Thoracic aorta (tissue), 2 donors: ENCODE results near the gene NYAP2. TPM values are rescaled to one million over a fixed set of nuclear protein-coding genes. Genes with fewer than 3 reads are reported as not detected.

Source experiments
- ATAC-seq: fragments of 150-250 bp; one replicate; pipeline ENCODE4 v1.8.0; 2017; ENCODE audit warnings: low read depth; ENCODE audit not compliant: insufficient number of reproducible peaks, low FRiP score
- DNase-seq: peaks from one replicate; pipeline ENCODE4 v3.0.0-alpha.2; 2020; ENCODE audit warnings: low spot score
- H3K27ac ChIP-seq, 2 donors: fragments of 200-600 bp; sonication (generic); 1 replicate in 1 of 2; 2 replicates in 1 of 2; pipeline ENCODE4 v1.5.1; 2016; ENCODE audit warnings: mild to moderate bottlenecking in 2 of 2, moderate library complexity in 2 of 2
- H3K27me3 ChIP-seq: fragments of 200-600 bp; sonication (generic); replicated peaks from 2 replicates; pipeline ENCODE4 v1.6.0; 2016; ENCODE audit warnings: mild to moderate bottlenecking; ENCODE audit not compliant: insufficient read depth
- H3K36me3 ChIP-seq: fragments of 200-600 bp; sonication (generic); one replicate; pipeline ENCODE4 v1.5.1; 2016
- H3K4me1 ChIP-seq, 2 donors: fragments of 200-600 bp; sonication (generic); 1 replicate in 1 of 2; 2 replicates in 1 of 2; pipeline versions ENCODE4 v1.5.1 to v1.6.0; 2016; ENCODE audit warnings: low read depth in 2 of 2, mild to moderate bottlenecking in 1 of 2; ENCODE audit not compliant: control insufficient read depth in 1 of 2
- H3K4me3 ChIP-seq: fragments of 200-600 bp; sonication (generic); 2 replicates; pipeline ENCODE4 v1.5.1; 2016; ENCODE audit warnings: mild to moderate bottlenecking
- H3K9me3 ChIP-seq: fragments of 200-600 bp; sonication (generic); 2 replicates; pipeline ENCODE4 v1.5.1; 2016
- CTCF ChIP-seq: fragments of 200-600 bp; sonication (generic); IDR thresholded peaks from one replicate; pipeline ENCODE4 v1.5.1; 2019; ENCODE audit warnings: antibody characterized with exemption
- total RNA-seq, 2 donors: library from RNA; depleted of rRNA; stranded (reverse); fragments of >200 nt; gene quantifications; one replicate each; pipeline versions ENCODE4 v1.1.0 to v1.2.3, GENCODE V29; 2016

The NYAP2 gene
- total RNA-seq, 2 donors from 2014 or later = 0.14 TPM; not detected in 1

- Histone ChIP-seq H3K4me3 (no peak overlapping the region), H3K9me3 (no peaks in the 10 kb centered on the region), H3K27ac (no peak overlapping the region), H3K27me3 (no peaks in the 10 kb centered on the region), H3K36me3 (no peaks in the 10 kb centered on the region), H3K4me1 (no peaks in the 10 kb centered on the region)
- TF ChIP-seq CTCF = no peak
- ATAC-seq (no peak), DNase-seq (no peak)
Measured at GRCh38 chr2:225434014-225434413, 34.5 kb downstream of the NYAP2 start.

GRCh38 chr2:225437319-225437718 is 37.8 kb downstream of the NYAP2 start:
- no peaks in the 10 kb centered on the region for H3K27me3 ChIP-seq
- DNase-seq = no peak
- TF ChIP-seq CTCF = no peak
- no peaks in the 10 kb centered on the region for H3K9me3 ChIP-seq
- no peak overlapping the region for H3K4me3 ChIP-seq
- H3K27ac ChIP-seq = no peak overlapping the region
- ATAC-seq = no peak
- H3K4me1 ChIP-seq = no peaks in the 10 kb centered on the region
- H3K36me3 ChIP-seq = no peaks in the 10 kb centered on the region

GRCh38 chr2:225438248-225438647 is 38.7 kb downstream of the NYAP2 start:
- Histone ChIP-seq H3K27me3 (no peaks in the 10 kb centered on the region), H3K36me3 (no peaks in the 10 kb centered on the region), H3K4me1 (no peaks in the 10 kb centered on the region), H3K27ac (no peak overlapping the region), H3K4me3 (no peak overlapping the region), H3K9me3 (no peaks in the 10 kb centered on the region)
- no peak for TF ChIP-seq CTCF
- DNase-seq (no peak), ATAC-seq (no peak)

- DNase-seq (no peak), ATAC-seq (no peak)
- TF ChIP-seq CTCF = no peak
- no peaks in the 10 kb centered on the region for H3K27me3 ChIP-seq
- H3K36me3 ChIP-seq = no peaks in the 10 kb centered on the region
- no peak overlapping the region for H3K27ac ChIP-seq
- H3K4me1 ChIP-seq = no peaks in the 10 kb centered on the region
- H3K9me3 ChIP-seq = no peaks in the 10 kb centered on the region
- no peak overlapping the region for H3K4me3 ChIP-seq
Measured at GRCh38 chr2:225452677-225453076, 53.2 kb downstream of the NYAP2 start.

GRCh38 chr2:225454412-225454811 is 54.9 kb downstream of the NYAP2 start:
- no peak for DNase-seq
- H3K27ac ChIP-seq = no peak overlapping the region
- no peak overlapping the region for H3K4me3 ChIP-seq
- H3K9me3 ChIP-seq = no peaks in the 10 kb centered on the region
- no peaks in the 10 kb centered on the region for H3K4me1 ChIP-seq
- ATAC-seq = no peak
- H3K36me3 ChIP-seq = no peaks in the 10 kb centered on the region
- no peaks in the 10 kb centered on the region for H3K27me3 ChIP-seq
- no peak for TF ChIP-seq CTCF
